Keratinocyte (primary cell): ENCODE data around the gene BCAS3.

Experiments used
- CTCF ChIP-seq, 3 experiments: IDR thresholded peaks in 1 of 3; conservative IDR thresholded peaks in 1 of 3; optimal IDR thresholded peaks in 1 of 3; 2 replicates in 2 of 3; 3 replicates in 1 of 3; pipeline versions ENCODE3 to v1.5.1; 2011; ENCODE audit warnings: low read length in 3 of 3, mild to moderate bottlenecking in 3 of 3, moderate library complexity in 2 of 3, control low read depth in 1 of 3, inconsistent platforms in 1 of 3; ENCODE audit not compliant: insufficient read depth in 2 of 3; ENCODE audit errors: extremely low read depth in 1 of 3
- EZH2 ChIP-seq: IDR thresholded peaks from one replicate; pipeline ENCODE4 v1.6.1; 2012; ENCODE audit warnings: inconsistent platforms, mild to moderate bottlenecking, low read length, moderate library complexity

DNA sequence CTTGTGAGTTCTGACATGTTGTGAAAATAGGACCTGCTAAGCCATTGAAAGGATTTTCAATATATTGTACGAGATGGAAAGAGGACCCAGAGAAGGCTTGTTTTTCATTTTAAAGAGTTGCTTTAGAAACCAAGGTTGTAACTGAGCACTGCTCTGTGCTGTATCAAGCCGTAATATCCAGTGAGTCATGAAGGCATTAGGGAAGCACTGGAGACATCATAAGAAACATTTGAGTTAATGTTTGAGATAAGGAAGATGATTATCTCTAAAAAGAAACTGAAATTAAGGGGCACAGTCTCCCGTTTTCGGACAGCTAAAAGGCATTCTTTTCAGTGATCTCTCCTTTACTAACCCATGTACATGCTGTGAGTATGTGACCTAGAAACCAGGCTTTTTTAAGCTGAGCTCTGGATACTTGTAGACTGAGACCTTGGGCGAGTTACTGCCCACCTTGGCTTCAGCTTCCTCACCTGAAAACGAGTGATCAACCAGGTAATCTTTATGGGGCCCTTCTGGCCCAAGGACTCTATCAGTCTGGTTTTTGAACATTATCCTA, 572.8 kb downstream of the BCAS3 start:
- TF ChIP-seq CTCF (optimal IDR thresholded peaks at IDR 0.05 in 1 of 3, IDR thresholded peaks at IDR 0.05 in 1 of 3, conservative IDR thresholded peaks at IDR 0.05 in 1 of 3; ENCODE audit: extremely low read depth in 1 of 3, insufficient read depth in 2 of 3, low read length in 3 of 3) (no peak), EZH2 (no peak)
